ENCODE data around the gene NAA25. TPM values are rescaled to one million over a fixed set of nuclear protein-coding genes. Genes with fewer than 3 reads are reported as not detected.

The NAA25 gene
- total and polyA plus RNA-seq, 2 donors (not counting 1 experiment from before 2014, with no cell fraction given) = 5.9 to 40.8 TPM

- no peak overlapping the region for H3K4me3 ChIP-seq (ENCODE audit: control extremely low read depth in 1 of 5, extremely low read depth in 1 of 5, insufficient read depth in 1 of 5, low read depth in 2 of 5, low read length in 4 of 5)
- no peak for TF ChIP-seq CTCF (IDR thresholded peaks at IDR 0.05)
- no peaks in the 10 kb centered on the region for H3K27me3 ChIP-seq (replicated peaks in 1 of 4; ENCODE audit: control extremely low read depth in 1 of 4, control insufficient read depth in 3 of 4, insufficient read depth in 4 of 4, low read length in 3 of 4)
- CTCF ChIA-PET = no interaction called here
- H4K20me1 ChIP-seq (ENCODE audit: control insufficient read depth, insufficient read depth, low read length, poor library complexity, severe bottlenecking) = peaks cover 47% of the 10 kb centered on the region
- H3K9me3 ChIP-seq (ENCODE audit: control extremely low read depth in 1 of 3, control insufficient read depth in 2 of 3, insufficient read depth in 1 of 3, low read length in 2 of 3) = no peaks in the 10 kb centered on the region
- Mint-ChIP-seq H3K27ac (no peak overlapping the region), H3K4me3 (no peak overlapping the region), H3K9me3 (ENCODE audit: insufficient read depth) (no peaks in the 10 kb centered on the region), H3K27me3 (no peaks in the 10 kb centered on the region), H3K4me1 (peaks cover 24% of the 10 kb centered on the region)
- H3K4me2 ChIP-seq (replicated peaks; ENCODE audit: low read depth, low read length, poor library complexity, severe bottlenecking) = peak overlapping the region; percentile 13
- peaks cover 12 to 16% of the 10 kb centered on the region in 2 donors for H3K4me1 ChIP-seq (ENCODE audit: control insufficient read depth in 2 of 2, insufficient read depth in 2 of 2, low read length in 2 of 2)
- peaks cover 84% of the 10 kb centered on the region for H3K79me2 ChIP-seq (ENCODE audit: control insufficient read depth, insufficient read depth, low read length)
- H2AFZ ChIP-seq (ENCODE audit: insufficient read depth, low read depth, low read length, poor library complexity, severe bottlenecking) = no peak overlapping the region
- DNase-seq (no peak), ATAC-seq (ENCODE audit: low read depth) (peak; percentile 62)
- peak overlapping the region; percentile 35 for H3K9ac ChIP-seq (ENCODE audit: low read length)
- H3K27ac ChIP-seq (ENCODE audit: low read length in 2 of 2) = peak overlapping the region; percentile 13 to 79
- intact Hi-C loops (cut with micrococcal nuclease) = no loop called here
- POLR2A ChIA-PET = no interaction called here
- H3K36me3 ChIP-seq (replicated peaks in 1 of 2; ENCODE audit: control extremely low read depth in 1 of 2, control insufficient read depth in 1 of 2, extremely low read depth in 1 of 2, insufficient read depth in 2 of 2, low read length in 1 of 2) = peaks cover 6 to 42% of the 10 kb centered on the region in 2 experiments
Observed at GRCh38 chr12:112096070-112096469, 12.5 kb downstream of the NAA25 start.

GRCh38 chr12:112091563-112091962, 17.0 kb downstream of the NAA25 start:
- no peak for DNase-seq
- 92% methylated on average over 3 of the region's 3 CpGs for WGBS (ENCODE audit: insufficient coverage)
- Histone ChIP-seq H3K4me3 (ENCODE audit: control extremely low read depth in 1 of 5, extremely low read depth in 1 of 5, insufficient read depth in 1 of 5, low read depth in 2 of 5, low read length in 4 of 5) (no peak overlapping the region), H2AFZ (ENCODE audit: insufficient read depth, low read depth, low read length, poor library complexity, severe bottlenecking) (no peak overlapping the region), H3K4me2 (replicated peaks; ENCODE audit: low read depth, low read length, poor library complexity, severe bottlenecking) (no peak overlapping the region), H3K9ac (ENCODE audit: low read length) (no peak overlapping the region), H3K27me3 (replicated peaks in 1 of 4; ENCODE audit: control extremely low read depth in 1 of 4, control insufficient read depth in 3 of 4, insufficient read depth in 4 of 4, low read length in 3 of 4) (no peaks in the 10 kb centered on the region), H3K79me2 (ENCODE audit: control insufficient read depth, insufficient read depth, low read length) (peaks cover 76% of the 10 kb centered on the region), H4K20me1 (ENCODE audit: control insufficient read depth, insufficient read depth, low read length, poor library complexity, severe bottlenecking) (peaks cover 36% of the 10 kb centered on the region), H3K27ac (ENCODE audit: low read length in 2 of 2) (no peak overlapping the region), H3K4me1 (ENCODE audit: control insufficient read depth in 2 of 2, insufficient read depth in 2 of 2, low read length in 2 of 2) (peaks cover 7 to 12% of the 10 kb centered on the region in 2 donors), H3K36me3 (replicated peaks in 1 of 2; ENCODE audit: control extremely low read depth in 1 of 2, control insufficient read depth in 1 of 2, extremely low read depth in 1 of 2, insufficient read depth in 2 of 2, low read length in 1 of 2) (peaks cover 9 to 53% of the 10 kb centered on the region in 2 experiments), H3K9me3 (ENCODE audit: control extremely low read depth in 1 of 3, control insufficient read depth in 2 of 3, insufficient read depth in 1 of 3, low read length in 2 of 3) (no peaks in the 10 kb centered on the region)
- ChIA-PET CTCF (no interaction called here), POLR2A (no interaction called here)
- Mint-ChIP-seq H3K4me1 (peaks cover 16% of the 10 kb centered on the region), H3K9me3 (ENCODE audit: insufficient read depth) (no peaks in the 10 kb centered on the region), H3K27ac (no peak overlapping the region), H3K27me3 (no peaks in the 10 kb centered on the region), H3K4me3 (no peak overlapping the region)
- ATAC-seq (ENCODE audit: low read depth) = no peak
- intact Hi-C loops (cut with micrococcal nuclease) = no loop called here
- TF ChIP-seq CTCF (IDR thresholded peaks at IDR 0.05) = no peak
- no peak for TF ChIP-seq EZH2 (IDR thresholded peaks at IDR 0.05; ENCODE audit: borderline replicate concordance, insufficient read depth, low read depth, low read length, poor library complexity, severe bottlenecking)

All from B cell (primary cell).